Hematopoietic multipotent progenitor cell treated with erythropoietin and hydrocortisone succinate and interleukin-3 and kit ligand, for 6 days (in vitro differentiated cells): ENCODE data around the gene CD59.
"Not testable (repeated sequence)": the region's sequence is repeated elsewhere in the genome, so short reads cannot be mapped to it uniquely, and the experiment has no call there.

Experiments used
- DNase-seq: peaks from one replicate; pipeline ENCODE4 v3.0.0-alpha.2; 2015

CD59 gene

DNA sequence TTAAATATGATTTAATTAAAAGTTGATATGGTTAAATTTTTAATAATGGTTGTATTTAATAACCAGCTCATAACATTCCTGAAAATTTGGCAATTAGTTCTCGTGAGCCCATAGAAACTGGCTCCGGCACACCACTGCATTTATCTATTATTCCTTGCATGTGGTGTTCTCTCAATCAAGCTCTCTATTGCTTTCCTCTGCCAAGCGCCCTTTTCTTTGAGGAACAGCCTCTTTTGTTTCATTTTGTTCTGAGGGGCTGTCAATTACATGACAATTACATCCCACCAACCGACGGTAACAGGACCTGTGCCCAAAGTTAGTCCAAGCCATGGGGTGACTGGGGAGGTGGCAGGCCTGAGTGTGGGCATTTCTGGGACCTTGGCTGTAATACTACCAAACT lies 43.7 kb downstream of the CD59 start:
- no peak for DNase-seq

- DNase-seq: no peak
Measured at GRCh38 chr11:33692013-33692504, 44.2 kb downstream of the CD59 start.

- DNase-seq: no peak
Measured at GRCh38 chr11:33691066-33691864, 45.0 kb downstream of the CD59 start.

- no peak for DNase-seq
Measured at GRCh38 chr11:33690290-33691065, 45.7 kb downstream of the CD59 start.

DNA sequence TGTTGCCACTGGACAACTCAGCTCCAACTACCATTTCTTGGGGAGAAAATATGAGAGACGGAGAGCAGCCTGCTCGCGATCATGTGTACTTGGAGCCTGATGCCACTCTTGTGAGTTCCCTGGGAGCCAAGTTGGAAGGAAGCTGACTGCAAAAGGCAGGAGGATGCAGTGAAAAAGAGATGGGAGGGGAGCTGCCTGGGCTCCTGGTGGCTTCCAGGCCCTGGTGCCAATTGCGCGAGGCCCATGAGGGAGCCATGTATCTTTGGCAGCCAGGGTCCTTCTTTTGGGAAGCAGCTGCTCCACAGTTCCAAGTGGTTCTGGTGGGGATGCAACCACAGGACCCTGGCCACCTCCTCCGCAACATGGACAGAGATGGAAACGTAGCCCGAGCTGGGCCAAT lies 46.7 kb downstream of the CD59 start:
- no peak for DNase-seq

DNA sequence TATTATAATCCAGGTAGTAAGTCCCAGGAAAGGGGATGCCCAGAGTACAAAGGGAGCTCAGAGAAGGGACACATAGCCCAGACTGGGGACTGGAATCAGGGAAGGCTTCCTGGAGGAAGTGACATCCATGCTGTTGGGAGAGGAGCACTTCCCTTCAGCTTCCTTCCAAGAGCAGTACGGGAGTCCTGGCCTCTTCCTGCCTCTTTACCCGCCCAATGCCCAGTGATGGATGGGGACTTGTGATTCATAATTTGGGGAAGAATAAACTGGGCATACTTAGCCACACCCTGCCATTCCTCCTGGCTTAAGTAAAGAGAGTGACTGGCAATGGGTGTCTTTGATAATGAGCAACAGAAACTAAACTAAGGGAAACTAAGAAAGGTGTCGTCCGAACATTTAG lies 47.1 kb downstream of the CD59 start:
- no peak for DNase-seq

- peak; percentile 72 for DNase-seq
Measured at GRCh38 chr11:33687733-33688479, 48.3 kb downstream of the CD59 start.

DNA sequence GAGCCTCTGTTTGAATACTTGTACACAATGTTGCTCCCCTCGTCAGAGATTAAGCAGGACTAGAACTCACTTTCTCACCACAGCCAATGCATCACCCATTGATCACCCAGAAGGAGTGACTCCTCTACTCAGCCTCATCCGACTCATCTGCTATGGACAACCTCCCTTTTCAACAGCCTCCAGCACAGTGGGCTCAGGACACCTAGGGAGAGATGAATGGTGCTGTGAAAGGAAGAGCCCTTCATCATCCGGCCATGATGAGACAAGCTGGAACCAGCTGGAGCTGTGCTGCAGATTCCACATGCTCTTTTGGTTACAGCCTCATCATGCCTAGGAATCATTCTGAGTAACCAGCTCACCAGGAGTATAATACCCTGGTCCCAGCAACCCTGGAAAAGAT lies 51.1 kb downstream of the CD59 start:
- DNase-seq: no peak

DNA sequence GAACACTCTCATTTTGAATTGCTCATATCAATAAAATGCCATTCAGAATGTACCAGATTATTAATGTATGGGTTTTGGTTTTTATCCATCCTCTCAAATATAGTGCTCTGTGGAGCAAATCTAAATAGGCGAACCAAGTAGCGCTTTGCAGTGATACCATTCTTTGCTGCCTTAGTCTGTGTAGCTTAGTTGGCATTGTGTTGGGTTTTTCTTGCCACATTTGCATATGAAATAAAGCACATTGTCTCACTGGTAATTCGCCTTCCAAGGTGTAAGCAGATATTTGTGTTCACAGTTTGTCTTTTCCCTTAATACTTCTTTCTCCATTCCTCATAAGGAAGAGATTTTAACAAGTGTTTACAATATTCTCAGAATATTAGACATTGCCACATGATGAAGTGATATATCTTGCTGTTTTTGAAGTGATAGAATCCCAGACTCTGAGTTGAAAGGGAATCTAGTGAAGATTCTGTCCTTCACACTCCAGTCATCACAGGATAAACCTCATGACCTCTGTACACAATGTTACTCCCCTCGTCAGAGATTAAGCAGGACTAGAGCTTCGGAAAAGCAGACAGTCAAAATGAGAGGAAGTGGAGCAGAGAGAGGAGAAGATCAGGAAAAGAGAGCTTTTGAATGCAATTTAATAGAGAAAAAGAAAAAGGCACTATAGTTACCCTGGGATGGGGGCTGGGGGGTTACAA lies 52.1 kb downstream of the CD59 start:
- DNase-seq: no peak

GRCh38 chr11:33682446-33682845 lies 53.8 kb downstream of the CD59 start:
- DNase-seq: no peak

DNA sequence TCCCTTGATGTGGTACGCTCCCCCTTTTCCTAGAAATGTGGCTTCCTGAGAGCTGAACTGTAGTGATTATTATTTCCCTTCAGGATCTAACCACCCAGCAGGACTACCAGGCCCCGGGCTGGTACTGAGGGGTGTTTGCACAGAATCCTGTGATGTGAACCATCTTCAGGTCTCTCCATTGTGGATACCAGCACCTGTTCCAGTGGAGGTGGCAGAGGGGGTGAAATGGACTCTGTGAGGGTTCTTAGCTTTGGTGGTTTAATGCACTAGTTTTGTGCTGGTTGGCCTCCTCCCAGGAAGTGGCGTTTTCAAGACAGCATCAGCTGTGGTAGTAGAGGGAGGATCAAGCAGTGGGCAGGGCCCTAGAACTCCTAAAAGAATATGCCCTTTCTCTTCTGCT lies 54.2 kb downstream of the CD59 start:
- DNase-seq: no peak

DNA sequence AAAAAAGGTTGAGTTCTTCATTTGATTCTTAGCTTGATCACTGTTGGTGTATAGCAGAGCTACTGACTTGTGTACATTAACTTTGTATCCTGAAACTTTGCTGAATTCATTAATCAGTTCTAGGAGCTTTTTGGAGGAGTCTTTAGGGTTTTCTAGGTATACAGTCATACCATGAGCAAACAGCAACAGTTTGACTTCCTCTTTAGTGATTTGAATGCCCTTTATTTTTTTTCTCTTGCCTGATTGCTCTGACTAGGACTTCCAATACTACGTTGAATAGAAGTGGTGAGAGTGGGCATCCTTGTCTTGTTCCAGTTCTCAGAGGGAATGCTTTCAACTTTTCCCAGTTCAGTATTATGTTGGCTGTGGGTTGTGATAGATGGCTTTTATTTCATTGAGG lies 57.6 kb downstream of the CD59 start:
- DNase-seq: not testable (repeated sequence)

GRCh38 chr11:33674035-33674814 lies 62.0 kb downstream of the CD59 start:
- no peak for DNase-seq

GRCh38 chr11:33672273-33672672 lies 64.0 kb downstream of the CD59 start:
- DNase-seq: no peak

DNA sequence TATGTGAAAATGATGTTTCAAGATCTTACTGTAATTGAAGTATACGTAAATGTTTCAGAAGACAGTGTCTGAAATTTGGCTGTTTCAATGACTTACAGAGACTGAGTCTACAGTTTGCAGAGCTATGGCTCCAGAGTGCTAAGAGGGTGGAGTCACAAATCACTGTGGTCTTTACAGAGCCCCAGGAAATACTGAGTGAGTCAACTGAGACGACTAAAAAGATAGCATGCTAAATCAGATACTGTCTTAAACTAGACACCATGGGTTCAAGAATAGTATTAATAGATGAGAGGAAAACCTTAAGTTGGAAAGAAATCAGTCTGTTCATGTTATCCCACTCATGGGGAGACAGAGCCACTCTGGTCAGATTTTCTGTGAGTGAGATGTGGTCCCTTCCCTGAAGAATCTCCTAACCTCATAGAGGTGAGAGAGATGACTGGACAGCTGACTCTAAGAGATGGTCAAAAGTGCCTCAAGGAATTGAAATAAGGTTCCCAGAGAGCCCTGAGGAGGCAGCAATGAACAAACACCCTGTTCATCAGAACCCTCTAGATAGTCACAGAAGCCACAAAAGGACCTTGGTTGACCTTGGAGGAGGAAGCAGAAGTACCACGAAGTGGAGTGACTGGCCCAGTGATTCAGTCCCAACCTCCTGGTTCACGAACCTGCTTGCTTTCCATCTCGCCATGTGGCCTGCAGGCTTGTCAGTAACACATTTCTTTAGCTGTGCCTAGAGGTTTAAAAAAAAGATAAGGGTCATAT lies 65.8 kb downstream of the CD59 start:
- DNase-seq: no peak

DNA sequence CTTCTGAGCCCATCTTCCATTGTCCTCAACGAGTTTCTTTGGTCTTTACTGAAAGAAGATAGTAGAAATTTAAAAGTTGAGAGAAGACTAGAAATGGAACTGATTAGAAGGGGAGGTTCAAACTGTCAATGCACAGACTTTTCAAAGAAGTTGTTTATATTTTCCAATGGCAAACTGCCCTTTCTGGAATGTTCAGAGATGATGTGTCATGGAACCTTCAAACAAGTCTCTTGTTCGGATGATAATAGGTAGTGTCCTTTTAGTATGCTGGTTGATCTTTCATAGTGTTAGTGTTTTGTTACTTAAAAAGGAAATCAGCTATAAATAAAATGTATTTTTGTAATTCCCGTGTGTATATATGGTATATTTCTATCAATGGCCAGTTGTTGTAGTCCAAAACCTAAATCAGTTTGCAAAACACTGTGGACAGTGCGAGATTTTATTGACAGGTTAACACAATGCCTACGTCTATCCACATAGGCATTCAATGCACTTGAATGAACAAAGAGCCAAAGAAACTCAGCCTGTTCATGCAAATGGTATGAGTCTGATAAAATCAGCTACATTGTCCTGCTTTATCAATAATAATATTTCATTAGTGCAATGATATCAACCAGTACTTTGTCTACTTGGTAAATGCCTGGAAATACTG lies 66.5 kb downstream of the CD59 start:
- DNase-seq: no peak

- no peak for DNase-seq
Measured at GRCh38 chr11:33668951-33669596, 67.1 kb downstream of the CD59 start.

DNA sequence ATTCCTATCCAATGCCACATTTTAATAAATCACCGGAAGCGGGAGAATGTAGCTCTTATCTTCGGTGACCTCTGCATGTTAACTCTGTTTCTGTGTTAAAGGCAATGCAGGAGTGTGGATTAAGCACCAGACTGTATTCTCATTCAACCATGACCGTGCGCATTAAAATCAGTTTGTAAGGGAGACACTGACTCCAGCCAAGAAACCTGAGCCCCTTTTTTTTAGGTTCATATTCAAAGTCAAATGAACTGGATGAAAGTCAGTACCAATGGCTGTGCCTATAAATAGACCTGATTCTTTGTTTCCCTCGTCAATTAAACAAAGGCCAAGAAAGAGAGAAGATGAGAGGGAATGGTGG lies 67.8 kb downstream of the CD59 start:
- DNase-seq: no peak

- no peak for DNase-seq
Measured at GRCh38 chr11:33667819-33668467, 68.3 kb downstream of the CD59 start.
